ENCODE results near the gene PRSS3.

DNA sequence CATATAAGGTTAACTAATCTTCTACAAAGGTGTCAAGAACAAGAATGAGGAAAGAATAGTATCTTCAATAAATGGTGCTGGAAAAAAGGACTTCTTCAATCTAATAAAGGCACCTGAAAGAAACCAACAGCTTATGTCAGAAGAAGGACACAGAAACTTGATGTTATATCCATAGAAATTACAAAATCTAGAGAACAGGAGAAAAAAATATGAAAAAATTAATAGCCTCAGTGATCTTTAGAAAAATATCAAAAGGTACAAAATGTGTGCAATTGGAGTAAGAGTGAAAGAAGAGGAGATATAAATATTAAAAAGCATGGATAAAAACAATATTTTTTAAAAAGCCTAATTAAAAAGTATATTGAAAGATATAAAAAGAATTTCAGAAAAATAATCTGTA is 18.8 kb upstream of the PRSS3 start:
- no peak for TF ChIP-seq ZNF274 (IDR thresholded peaks at IDR 0.05; ENCODE audit: low read depth, low read length)
- TF ChIP-seq SUZ12 (IDR thresholded peaks at IDR 0.05; ENCODE audit: extremely low read depth, insufficient read depth, insufficient read length): no peak
- no peak for TF ChIP-seq YY1 (IDR thresholded peaks at IDR 0.05; ENCODE audit: insufficient read depth, insufficient read length)
